Activated T-helper 1 cell treated with anti-CD3 and anti-CD28 coated beads, Interleukin-2, amount 50 U/mL, for 16 hours (primary cell): ENCODE measurements around the gene S100A13.

Experiments used
- DNase-seq, 2 donors: peaks; one replicate each; pipeline ENCODE4 v3.0.0-alpha.2; 2020; ENCODE audit warnings: low read depth in 1 of 2, low spot score in 1 of 2

Gene S100A13

DNA sequence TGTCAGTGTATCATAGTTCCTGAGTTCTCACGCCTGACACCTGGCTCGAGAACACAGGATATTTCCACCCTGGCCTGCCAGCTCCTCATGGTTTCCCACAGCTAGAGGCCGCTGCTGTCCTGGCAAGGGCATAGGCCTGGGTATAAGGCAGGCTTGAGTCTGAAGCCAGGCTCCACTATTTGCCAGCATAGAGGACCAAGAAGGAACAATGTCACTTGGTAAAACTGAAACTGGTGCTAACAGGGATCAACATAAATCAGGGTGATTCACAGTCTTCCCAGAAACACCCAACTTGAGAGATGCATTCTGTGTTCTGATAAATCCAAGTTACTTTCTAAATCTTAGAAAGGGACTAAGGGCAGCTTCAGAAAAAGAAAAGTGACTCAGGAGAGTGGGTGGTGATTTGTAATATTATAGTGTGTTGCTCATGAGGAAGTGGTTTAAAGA is 54.7 kb downstream of the S100A13 start:
- DNase-seq: no peak

DNA sequence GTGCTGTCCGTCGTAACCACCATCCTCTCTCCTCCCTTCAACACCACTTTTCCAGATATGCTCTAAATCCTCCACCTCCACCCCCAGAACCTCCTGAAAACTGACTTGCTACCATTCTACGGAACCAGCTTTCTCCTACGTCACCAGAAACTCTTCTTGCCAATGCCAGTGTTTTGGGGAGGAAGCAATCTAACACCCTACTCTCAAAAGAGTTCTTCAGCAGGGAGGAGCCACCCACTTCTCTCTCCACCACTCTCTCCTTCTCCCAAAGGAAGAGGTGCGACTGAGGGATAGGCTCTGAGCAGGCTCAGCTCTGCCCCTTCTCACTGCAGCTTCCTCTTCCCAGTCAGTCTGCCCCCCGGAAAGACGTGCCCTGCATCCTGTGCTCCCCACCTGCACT is 55.6 kb downstream of the S100A13 start:
- DNase-seq: no peak

DNA sequence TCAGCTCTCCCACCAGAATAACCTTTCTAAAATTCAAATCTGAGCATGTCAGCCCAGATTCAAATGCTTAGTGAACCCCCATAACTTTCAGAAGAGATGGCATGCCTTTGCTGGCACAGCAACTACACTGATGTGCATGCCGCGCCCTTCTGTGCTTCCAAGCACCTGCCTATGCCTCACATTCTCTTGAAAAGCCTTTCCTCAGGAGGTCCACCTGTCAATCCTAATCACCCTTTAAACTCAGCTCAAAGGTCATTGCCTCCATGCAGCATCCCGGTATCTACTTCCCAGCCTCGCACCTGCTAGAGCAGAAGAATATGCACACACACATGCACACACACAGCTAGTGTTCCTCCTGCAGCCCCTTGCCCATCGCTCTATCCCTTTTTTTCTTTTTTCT is 56.4 kb downstream of the S100A13 start:
- no peak for DNase-seq

- DNase-seq: no peak
Measured at GRCh38 chr1:153569465-153569864, 57.8 kb downstream of the S100A13 start.
